NCI-H2227 (cell line): ENCODE measurements around the gene PDCD2L.
A peak's percentile ranks its signal among the peaks of the same experiment; 100 is the strongest.
"Not testable (repeated sequence)": the region's sequence is repeated elsewhere in the genome, so short reads cannot be mapped to it uniquely, and the experiment has no call there.

Experiments used
- DNase-seq: peaks from one replicate; lab custom pipeline; 2025; ENCODE audit not compliant: unreplicated experiment; lab: John Stamatoyannopoulos, UW

PDCD2L gene

GRCh38 chr19:34409189-34410164 lies 5.3 kb downstream of the PDCD2L start:
- no peak for DNase-seq

GRCh38 chr19:34411216-34411615 lies 7.0 kb downstream of the PDCD2L start:
- DNase-seq: no peak

GRCh38 chr19:34416021-34416545 lies 11.9 kb downstream of the PDCD2L start:
- no peak for DNase-seq

- no peak for DNase-seq
These were observed 14.1 kb downstream of the PDCD2L start for GRCh38 chr19:34418300-34418699.

GRCh38 chr19:34426096-34426661 lies 22.0 kb downstream of the PDCD2L start:
- no peak for DNase-seq

GRCh38 chr19:34428549-34429285 lies 24.5 kb downstream of the PDCD2L start:
- DNase-seq: peak; percentile 84

GRCh38 chr19:34429553-34429952 lies 25.4 kb downstream of the PDCD2L start:
- no peak for DNase-seq

- DNase-seq: peak; percentile 86
These were observed 26.8 kb downstream of the PDCD2L start for GRCh38 chr19:34430738-34431625.

GRCh38 chr19:34431681-34432402 lies 27.6 kb downstream of the PDCD2L start:
- DNase-seq: no peak

GRCh38 chr19:34432797-34433196 lies 28.6 kb downstream of the PDCD2L start:
- DNase-seq: no peak

GRCh38 chr19:34436716-34437115 lies 32.5 kb downstream of the PDCD2L start:
- DNase-seq: no peak

- no peak for DNase-seq
These were observed 44.0 kb downstream of the PDCD2L start for GRCh38 chr19:34448191-34448590.

- DNase-seq: no peak
These were observed 48.5 kb downstream of the PDCD2L start for GRCh38 chr19:34452723-34453122.

GRCh38 chr19:34454091-34454490 lies 49.9 kb downstream of the PDCD2L start:
- DNase-seq: no peak

GRCh38 chr19:34454685-34455084 lies 50.5 kb downstream of the PDCD2L start:
- no peak for DNase-seq

GRCh38 chr19:34455783-34456480 lies 51.7 kb downstream of the PDCD2L start:
- DNase-seq: not testable (repeated sequence)

GRCh38 chr19:34457446-34457845 lies 53.2 kb downstream of the PDCD2L start:
- DNase-seq: no peak

- no peak for DNase-seq
These were observed 54.5 kb downstream of the PDCD2L start for GRCh38 chr19:34458677-34459076.

- DNase-seq: no peak
These were observed 55.4 kb downstream of the PDCD2L start for GRCh38 chr19:34459614-34460013.
